Measurements from ENCODE around the gene LPP. TPM values are rescaled to one million over a fixed set of nuclear protein-coding genes. Genes with fewer than 3 reads are reported as not detected.
A peak's percentile ranks its signal among the peaks of the same experiment; 100 is the strongest.

The LPP gene
- total RNA-seq, 4 donors from 2014 or later, result 45.9 to 81.1 (median 63.0) TPM

DNA sequence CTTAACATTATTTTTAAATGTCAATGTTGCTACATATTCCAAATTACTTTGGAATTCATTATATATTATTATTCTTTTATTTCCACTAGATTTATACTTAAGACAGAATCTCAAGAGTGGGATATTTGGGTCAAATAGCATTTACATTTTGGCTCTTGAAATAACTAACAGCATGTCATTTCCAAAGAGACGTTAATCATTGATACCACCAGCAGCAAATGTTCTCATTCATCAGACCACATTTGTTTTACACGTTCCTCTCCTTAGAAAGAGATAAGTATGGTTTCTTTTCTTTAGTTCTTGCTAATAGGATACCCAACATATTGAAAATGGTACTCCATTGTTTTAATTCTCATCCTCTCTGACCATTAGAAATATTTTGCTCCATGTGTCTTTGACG is 229.8 kb downstream of the LPP start:
- no peak for DNase-seq (ENCODE audit: low spot score in 2 of 2)
- no peak for TF ChIP-seq POLR2A (IDR thresholded peaks at IDR 0.05)
- TF ChIP-seq, protein P1, sequence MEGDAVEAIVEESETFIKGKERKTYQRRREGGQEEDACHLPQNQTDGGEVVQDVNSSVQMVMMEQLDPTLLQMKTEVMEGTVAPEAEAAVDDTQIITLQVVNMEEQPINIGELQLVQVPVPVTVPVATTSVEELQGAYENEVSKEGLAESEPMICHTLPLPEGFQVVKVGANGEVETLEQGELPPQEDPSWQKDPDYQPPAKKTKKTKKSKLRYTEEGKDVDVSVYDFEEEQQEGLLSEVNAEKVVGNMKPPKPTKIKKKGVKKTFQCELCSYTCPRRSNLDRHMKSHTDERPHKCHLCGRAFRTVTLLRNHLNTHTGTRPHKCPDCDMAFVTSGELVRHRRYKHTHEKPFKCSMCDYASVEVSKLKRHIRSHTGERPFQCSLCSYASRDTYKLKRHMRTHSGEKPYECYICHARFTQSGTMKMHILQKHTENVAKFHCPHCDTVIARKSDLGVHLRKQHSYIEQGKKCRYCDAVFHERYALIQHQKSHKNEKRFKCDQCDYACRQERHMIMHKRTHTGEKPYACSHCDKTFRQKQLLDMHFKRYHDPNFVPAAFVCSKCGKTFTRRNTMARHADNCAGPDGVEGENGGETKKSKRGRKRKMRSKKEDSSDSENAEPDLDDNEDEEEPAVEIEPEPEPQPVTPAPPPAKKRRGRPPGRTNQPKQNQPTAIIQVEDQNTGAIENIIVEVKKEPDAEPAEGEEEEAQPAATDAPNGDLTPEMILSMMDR (IDR thresholded peaks at IDR 0.05), result no peak
- WGBS, 2 donors, result 77 to 82% methylated on average over 3 of the region's 3 CpGs
- H3K4me3 ChIP-seq (ENCODE audit: low read depth, poor library complexity, severe bottlenecking), result no peak overlapping the region
- intact Hi-C loops (cut with DNase I; ENCODE audit: low total_unique reads), result no loop called here

- 68 to 84% methylated on average over 4 of the region's 4 CpGs for WGBS, 2 donors
- no peak overlapping the region for H3K4me3 ChIP-seq (ENCODE audit: low read depth, poor library complexity, severe bottlenecking)
- TF ChIP-seq, protein P1 (IDR thresholded peaks at IDR 0.05), result no peak
- TF ChIP-seq POLR2A (IDR thresholded peaks at IDR 0.05), result no peak
- intact Hi-C loops (cut with DNase I; ENCODE audit: low total_unique reads), result no loop called here
- DNase-seq (ENCODE audit: low spot score in 2 of 2), result peak in 1 of 2 donors; percentile 38
These were observed 231.3 kb downstream of the LPP start for GRCh38 chr3:188385295-188385694.

- WGBS, 2 donors, result 30 to 41% methylated on average over 5 of the region's 5 CpGs
- intact Hi-C loops (cut with DNase I; ENCODE audit: low total_unique reads), result no loop called here
- TF ChIP-seq, protein P1 (IDR thresholded peaks at IDR 0.05), result no peak
- TF ChIP-seq POLR2A (IDR thresholded peaks at IDR 0.05), result no peak
- peak in 1 of 2 donors; percentile 70 for DNase-seq (ENCODE audit: low spot score in 2 of 2)
- no peak overlapping the region for H3K4me3 ChIP-seq (ENCODE audit: low read depth, poor library complexity, severe bottlenecking)
These were observed 235.9 kb downstream of the LPP start for GRCh38 chr3:188389711-188390342.

DNA sequence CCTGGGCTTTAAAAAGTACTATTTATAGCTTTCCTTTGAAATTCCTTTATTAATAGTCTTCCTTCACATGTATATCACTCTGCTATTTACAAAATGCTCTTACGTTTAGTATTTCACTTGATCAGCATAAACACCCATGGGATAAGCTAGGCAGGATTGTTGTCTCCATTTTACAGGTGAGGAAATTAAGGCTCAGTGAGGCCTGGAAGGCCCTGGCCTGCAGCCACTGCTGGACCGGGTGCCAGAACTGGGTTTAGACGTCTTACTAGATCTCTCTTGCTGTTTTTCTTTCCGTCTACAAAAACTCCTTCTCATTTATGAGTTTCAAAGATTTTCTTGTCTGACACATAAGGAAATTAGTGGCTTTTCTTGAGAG is 236.4 kb downstream of the LPP start:
- TF ChIP-seq POLR2A (IDR thresholded peaks at IDR 0.05), result no peak
- TF ChIP-seq, protein P1 (IDR thresholded peaks at IDR 0.05), result no peak
- intact Hi-C loops (cut with DNase I; ENCODE audit: low total_unique reads), result no loop called here
- DNase-seq (ENCODE audit: low spot score in 2 of 2), result no peak
- H3K4me3 ChIP-seq (ENCODE audit: low read depth, poor library complexity, severe bottlenecking), result no peak overlapping the region
- 27 to 34% methylated on average over 4 of the region's 4 CpGs for WGBS, 2 donors

GRCh38 chr3:188390775-188391443 is 237.0 kb downstream of the LPP start:
- 48 to 59% methylated on average over 8 of the region's 8 CpGs for WGBS, 2 donors
- H3K4me3 ChIP-seq (ENCODE audit: low read depth, poor library complexity, severe bottlenecking), result no peak overlapping the region
- intact Hi-C loops (cut with DNase I; ENCODE audit: low total_unique reads), result no loop called here
- TF ChIP-seq POLR2A (IDR thresholded peaks at IDR 0.05), result no peak
- TF ChIP-seq, protein P1 (IDR thresholded peaks at IDR 0.05), result no peak
- DNase-seq (ENCODE audit: low spot score in 2 of 2), result no peak
